ENCODE data around the gene ZNF780A.

DNA sequence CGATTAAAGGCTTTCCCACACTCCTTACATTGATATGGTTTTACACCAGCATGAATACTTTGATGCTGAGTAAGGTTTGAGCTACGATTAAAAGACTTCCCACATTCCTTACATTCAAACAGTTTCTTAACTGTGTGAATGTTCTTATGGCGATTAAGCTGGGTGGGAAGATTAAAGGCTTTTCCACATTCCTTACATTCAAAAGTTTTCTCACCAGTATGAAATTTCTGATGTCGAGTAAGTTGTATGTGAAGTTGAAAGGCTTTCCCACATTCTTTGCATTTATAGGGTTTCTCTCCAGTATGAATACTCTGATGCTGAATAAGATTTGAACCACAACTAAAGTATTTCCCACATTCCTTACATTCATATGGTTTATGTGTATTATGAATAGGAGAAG is 54.7 kb downstream of the ZNF780A start:
- TF ChIP-seq, protein P1, sequence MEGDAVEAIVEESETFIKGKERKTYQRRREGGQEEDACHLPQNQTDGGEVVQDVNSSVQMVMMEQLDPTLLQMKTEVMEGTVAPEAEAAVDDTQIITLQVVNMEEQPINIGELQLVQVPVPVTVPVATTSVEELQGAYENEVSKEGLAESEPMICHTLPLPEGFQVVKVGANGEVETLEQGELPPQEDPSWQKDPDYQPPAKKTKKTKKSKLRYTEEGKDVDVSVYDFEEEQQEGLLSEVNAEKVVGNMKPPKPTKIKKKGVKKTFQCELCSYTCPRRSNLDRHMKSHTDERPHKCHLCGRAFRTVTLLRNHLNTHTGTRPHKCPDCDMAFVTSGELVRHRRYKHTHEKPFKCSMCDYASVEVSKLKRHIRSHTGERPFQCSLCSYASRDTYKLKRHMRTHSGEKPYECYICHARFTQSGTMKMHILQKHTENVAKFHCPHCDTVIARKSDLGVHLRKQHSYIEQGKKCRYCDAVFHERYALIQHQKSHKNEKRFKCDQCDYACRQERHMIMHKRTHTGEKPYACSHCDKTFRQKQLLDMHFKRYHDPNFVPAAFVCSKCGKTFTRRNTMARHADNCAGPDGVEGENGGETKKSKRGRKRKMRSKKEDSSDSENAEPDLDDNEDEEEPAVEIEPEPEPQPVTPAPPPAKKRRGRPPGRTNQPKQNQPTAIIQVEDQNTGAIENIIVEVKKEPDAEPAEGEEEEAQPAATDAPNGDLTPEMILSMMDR (IDR thresholded peaks at IDR 0.05) = no peak
- no peak for TF ChIP-seq POLR2A (IDR thresholded peaks at IDR 0.05)

All from suprapubic skin (tissue), 3 donors.